A673 (cell line): ENCODE results near the gene NPSR1. TPM values are rescaled to one million over a fixed set of nuclear protein-coding genes. Genes with fewer than 3 reads are reported as not detected.
"Not testable (repeated sequence)": the region's sequence is repeated elsewhere in the genome, so short reads cannot be mapped to it uniquely, and the experiment has no call there.

Experiments
- BruUV-seq: library from RNA; stranded (reverse); fragments of 400-500 nt; replicated peaks from 2 replicates; lab custom pipeline; 2021; lab: Mats Ljungman, UMichigan
- CTCF ChIA-PET: fragments of 300-600 bp; sonication (Branson Sonifier 250); formaldehyde crosslinking; loops from one replicate; lab custom pipeline; 2022; ENCODE audit warnings: antibody characterized with exemption; lab: Charles Lee
- POLR2A ChIA-PET: fragments of 300-600 bp; sonication (Branson Sonifier 250); formaldehyde crosslinking; loops from one replicate; lab custom pipeline; 2022; ENCODE audit warnings: antibody characterized with exemption; ENCODE audit not compliant: low non-redundant PET; lab: Charles Lee
- DNase-seq: peaks from one replicate; pipeline ENCODE4 v3.0.0-alpha.2; 2015; ENCODE audit warnings: low spot score
- H3K27ac ChIP-seq: fragments of 200-600 bp; sonication (generic); 2 replicates; pipeline ENCODE4 v1.5.1; 2016; ENCODE audit warnings: mixed run types, low read depth, mild to moderate bottlenecking, mixed read lengths, antibody characterized with exemption, low read length; ENCODE audit not compliant: poor library complexity, severe bottlenecking
- H3K27me3 ChIP-seq: fragments of 200-600 bp; sonication (generic); replicated peaks from 2 replicates; pipeline ENCODE4 v1.6.1; 2017; ENCODE audit warnings: mixed run types, low read depth, mild to moderate bottlenecking, mixed read lengths, antibody characterized with exemption, low read length; ENCODE audit not compliant: insufficient read depth, poor library complexity
- H3K36me3 ChIP-seq: fragments of 200-600 bp; sonication (generic); 2 replicates; pipeline ENCODE4 v1.6.1; 2016; ENCODE audit warnings: mixed run types, mild to moderate bottlenecking, mixed read lengths, antibody characterized with exemption, low read length; ENCODE audit not compliant: insufficient read depth, poor library complexity, severe bottlenecking
- H3K4me1 ChIP-seq: fragments of 200-600 bp; sonication (generic); 2 replicates; pipeline ENCODE4 v1.6.1; 2017; ENCODE audit warnings: mixed run types, mild to moderate bottlenecking, mixed read lengths, antibody characterized with exemption, low read length; ENCODE audit not compliant: insufficient read depth, poor library complexity, severe bottlenecking
- H3K4me3 ChIP-seq: fragments of 200-600 bp; sonication (generic); 2 replicates; pipeline ENCODE4 v1.5.1; 2016; ENCODE audit warnings: low read depth, mixed run types, mild to moderate bottlenecking, mixed read lengths, low read length; ENCODE audit not compliant: poor library complexity, severe bottlenecking
- H3K9me3 ChIP-seq: fragments of 200-600 bp; sonication (generic); 2 replicates; pipeline ENCODE4 v1.6.1; 2016; ENCODE audit warnings: mixed run types, low read depth, mild to moderate bottlenecking, mixed read lengths, antibody characterized with exemption, low read length; ENCODE audit not compliant: poor library complexity, severe bottlenecking
- CTCF ChIP-seq: fragments of 300-800, 200-600 bp; sonication (generic); conservative IDR thresholded peaks from 2 replicates; pipeline ENCODE4 v1.5.1; 2017; ENCODE audit warnings: low read depth, mild to moderate bottlenecking, antibody characterized with exemption, low read length, moderate library complexity, mixed read lengths
- EZH2 ChIP-seq: fragments of 200-600 bp; sonication (generic); IDR thresholded peaks from 2 replicates; pipeline ENCODE4 v1.6.1; 2017; ENCODE audit warnings: borderline replicate concordance, low read depth, mild to moderate bottlenecking, mixed read lengths, antibody characterized with exemption, low read length; ENCODE audit not compliant: poor library complexity, severe bottlenecking
- intact Hi-C: fragments of 100-400 bp; cut with micrococcal nuclease; formaldehyde crosslinking; loops from one replicate; pipeline ENCODE4 v1.10.0; 2022; ENCODE audit not compliant: unreplicated experiment
- total RNA-seq: library from RNA; stranded (reverse); gene quantifications from 2 replicates; pipeline ENCODE4 v1.2.3, GENCODE V29; 2021

The NPSR1 gene
- total RNA-seq, 1 experiment from 2014 or later, result not detected

DNA sequence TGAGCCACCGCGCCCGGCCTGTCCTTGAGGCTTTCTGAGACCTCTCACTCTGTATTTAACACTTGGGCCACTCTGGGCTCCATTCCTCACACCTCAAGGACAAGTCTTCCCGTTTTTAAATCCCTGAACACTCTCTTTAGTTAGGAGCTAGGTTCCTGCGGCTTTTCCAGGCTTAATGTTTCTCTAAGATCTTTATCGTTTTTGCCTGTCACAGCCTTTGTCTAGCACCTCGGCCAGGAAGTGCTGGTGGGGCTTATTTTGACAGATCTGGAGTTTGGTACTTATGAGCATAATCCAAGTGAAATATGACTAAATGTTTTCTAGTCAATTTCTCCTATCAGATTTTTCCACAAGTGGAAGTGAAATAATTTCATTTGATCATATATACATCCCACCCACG, 192.7 kb downstream of the NPSR1 start:
- H3K36me3 ChIP-seq, result no peaks in the 10 kb centered on the region
- H3K9me3 ChIP-seq, result no peaks in the 10 kb centered on the region
- TF ChIP-seq CTCF (no peak), EZH2 (no peak)
- ChIA-PET POLR2A (no interaction called here), CTCF (no interaction called here)
- DNase-seq, result no peak
- intact Hi-C loops, result no loop called here
- BruUV-seq, result no TSS peak
- H3K4me3 ChIP-seq, result no peak overlapping the region
- no peak overlapping the region for H3K27ac ChIP-seq
- H3K27me3 ChIP-seq, result no peaks in the 10 kb centered on the region
- H3K4me1 ChIP-seq, result peaks cover 1% of the 10 kb centered on the region

DNA sequence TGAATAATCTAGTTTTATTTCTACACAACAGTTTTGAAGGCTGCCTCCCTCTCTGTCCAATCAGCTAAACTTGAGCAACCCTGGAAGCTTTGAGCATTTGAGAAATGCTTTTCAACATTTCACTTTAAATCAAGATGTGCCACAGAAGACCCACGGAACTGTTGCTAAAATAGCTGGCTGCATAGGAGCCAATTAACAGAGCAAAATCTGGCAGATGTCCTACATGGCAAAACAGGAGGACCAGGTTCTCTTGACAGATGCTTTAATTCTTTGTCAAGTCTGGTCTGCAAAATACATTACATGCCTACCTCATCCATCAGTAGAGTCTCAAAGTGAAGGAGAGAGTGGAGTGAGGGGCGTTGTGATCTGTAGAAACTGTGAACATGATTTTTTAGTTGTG, 193.4 kb downstream of the NPSR1 start:
- intact Hi-C loops, result no loop called here
- POLR2A ChIA-PET, result no interaction called here

DNA sequence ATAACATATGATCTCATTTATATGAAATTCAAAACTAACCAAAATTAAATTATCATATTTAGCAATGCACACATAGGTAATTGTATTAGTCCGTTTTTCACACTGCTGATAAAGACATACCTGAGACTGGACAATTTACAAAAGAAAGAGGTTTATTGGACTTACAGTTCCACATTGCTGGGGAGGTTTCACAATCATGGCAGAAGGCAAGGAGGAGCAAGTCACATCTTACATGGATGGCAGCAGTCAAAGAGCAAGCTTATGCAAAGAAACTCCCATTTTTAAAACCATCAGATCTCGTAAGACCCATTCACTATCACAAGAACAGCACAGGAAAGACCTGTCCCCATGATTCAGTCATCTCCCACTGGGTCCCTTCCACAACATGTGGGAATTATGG, 200.4 kb downstream of the NPSR1 start:
- H3K4me3 ChIP-seq, CTCF ChIA-PET, H3K9me3 ChIP-seq, DNase-seq, BruUV-seq, POLR2A ChIA-PET, H3K36me3 ChIP-seq, H3K4me1 ChIP-seq, H3K27ac ChIP-seq, H3K27me3 ChIP-seq, intact Hi-C loops: not testable (repeated sequence)

More for the DNA sequence above, 193.4 kb downstream of the NPSR1 start:
- Histone ChIP-seq H3K4me1 (no peaks in the 10 kb centered on the region), H3K27ac (no peak overlapping the region), H3K27me3 (no peaks in the 10 kb centered on the region), H3K36me3 (no peaks in the 10 kb centered on the region), H3K4me3 (no peak overlapping the region), H3K9me3 (no peaks in the 10 kb centered on the region)
- TF ChIP-seq EZH2, result no peak
- TF ChIP-seq CTCF, result no peak
- BruUV-seq, result no TSS peak
- CTCF ChIA-PET, result no interaction called here
- DNase-seq, result no peak

DNA sequence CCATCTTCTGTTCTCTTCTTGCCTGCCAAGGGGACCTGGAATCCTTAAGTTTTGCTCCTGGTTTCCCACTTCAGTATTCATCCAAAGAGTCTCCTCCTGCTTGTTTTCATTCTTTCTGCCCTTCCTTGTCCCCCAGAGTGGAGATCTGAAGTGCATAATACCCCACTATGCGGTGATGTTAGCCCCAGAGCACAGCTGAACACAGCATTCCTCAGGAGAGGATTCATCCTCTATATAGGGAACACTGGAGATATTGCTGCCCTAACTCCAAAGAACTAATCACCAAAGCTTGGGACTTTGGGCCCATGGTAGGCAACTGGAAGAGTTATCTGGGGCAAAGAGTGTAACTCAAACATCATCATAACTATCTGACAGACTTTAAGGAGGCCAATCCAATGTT, 201.3 kb downstream of the NPSR1 start:
- DNase-seq, intact Hi-C loops, CTCF ChIA-PET, H3K9me3 ChIP-seq, H3K4me3 ChIP-seq, H3K36me3 ChIP-seq, BruUV-seq, H3K4me1 ChIP-seq, H3K27me3 ChIP-seq, POLR2A ChIA-PET, H3K27ac ChIP-seq: not testable (repeated sequence)

DNA sequence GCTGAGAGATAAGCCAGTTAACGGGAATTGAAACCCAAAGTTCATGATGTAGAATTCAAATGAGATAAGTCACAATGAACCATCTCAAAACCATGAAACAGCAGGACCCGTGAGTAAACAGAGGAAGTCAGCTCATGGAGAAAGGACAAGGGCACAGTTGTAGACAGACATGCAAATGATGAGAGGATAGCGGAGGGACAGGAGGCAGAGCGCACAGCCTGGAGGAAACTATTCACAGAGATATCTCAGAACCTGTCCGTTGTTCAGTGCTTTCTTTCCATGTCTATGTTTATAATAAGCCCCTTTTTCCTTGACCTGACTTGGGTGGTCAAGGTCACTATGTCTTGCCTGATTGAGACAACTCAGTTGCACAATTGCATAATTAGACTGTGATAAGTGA, 208.2 kb downstream of the NPSR1 start:
- intact Hi-C loops, H3K4me1 ChIP-seq, H3K27me3 ChIP-seq, POLR2A ChIA-PET, H3K4me3 ChIP-seq, BruUV-seq, DNase-seq, H3K27ac ChIP-seq, CTCF ChIA-PET, H3K36me3 ChIP-seq, H3K9me3 ChIP-seq: not testable (repeated sequence)

DNA sequence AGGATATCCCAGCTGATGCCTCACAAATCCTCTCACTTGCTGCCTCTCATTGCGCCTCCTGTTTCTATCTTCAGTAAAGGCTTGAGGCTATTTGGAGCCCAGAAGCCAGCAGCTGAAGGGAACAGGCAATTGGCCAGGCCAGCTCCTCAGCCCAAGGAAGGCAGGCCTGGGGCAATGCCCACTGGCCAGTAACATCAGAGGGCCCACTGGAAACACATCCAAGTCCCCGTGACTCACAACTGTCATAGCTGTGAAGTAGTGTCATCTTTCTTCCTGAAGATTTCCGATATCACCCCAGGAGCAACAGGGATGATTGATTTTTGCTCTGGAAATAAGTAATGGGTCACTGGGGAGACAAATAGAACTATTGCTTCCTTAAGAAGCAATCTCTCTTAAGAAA, 209.3 kb downstream of the NPSR1 start:
- intact Hi-C loops, H3K4me1 ChIP-seq, H3K36me3 ChIP-seq, H3K27ac ChIP-seq, BruUV-seq, CTCF ChIA-PET, POLR2A ChIA-PET, DNase-seq, H3K9me3 ChIP-seq, H3K27me3 ChIP-seq, H3K4me3 ChIP-seq: not testable (repeated sequence)
